Neural progenitor cell (in vitro differentiated cells): Measurements from ENCODE around the gene CAPN10.

Source experiments
- EZH2 ChIP-seq: fragments of 200-600 bp; sonication (generic); IDR thresholded peaks from 2 replicates; pipeline ENCODE4 v1.6.1; 2017; ENCODE audit warnings: antibody characterized with exemption, mild to moderate bottlenecking, moderate library complexity
- TF ChIP-seq, protein P1 (sequence below): fragments of 200-600 bp; sonication (generic); IDR thresholded peaks from 2 replicates; pipeline ENCODE4 v1.5.1; 2017; ENCODE audit warnings: antibody characterized with exemption, mild to moderate bottlenecking

DNA sequence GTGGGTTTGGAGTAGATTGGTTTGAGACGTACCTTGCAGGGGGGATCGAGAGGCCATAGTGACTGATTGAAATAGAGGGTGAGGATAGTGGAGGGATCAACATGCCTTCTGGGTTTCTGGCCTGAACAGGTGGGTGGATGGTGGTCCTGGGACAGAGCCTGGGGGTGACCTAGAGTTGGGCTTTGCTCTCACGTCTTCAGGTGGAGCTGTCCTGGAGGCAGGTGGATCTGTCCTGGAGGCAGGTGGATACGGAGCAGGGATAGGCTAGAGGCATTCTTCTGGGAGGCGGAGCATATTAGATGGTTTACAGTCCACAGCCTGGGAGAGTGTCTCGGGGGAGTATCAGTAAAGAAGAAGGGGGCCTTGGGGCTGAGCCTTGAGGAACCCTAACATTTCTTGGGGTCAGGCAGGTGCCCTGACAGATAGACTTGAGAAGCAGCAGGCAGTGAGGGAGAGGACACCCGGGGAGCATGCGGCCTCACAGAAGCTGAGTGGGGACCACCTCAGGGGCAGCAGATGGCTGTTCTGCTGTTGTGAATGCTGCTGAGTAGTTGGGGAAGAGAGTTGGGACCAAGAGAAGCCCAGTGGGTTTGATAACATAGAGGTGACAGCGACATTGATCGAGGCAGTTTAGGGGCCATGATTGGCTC, 1.6 kb downstream of the CAPN10 start:
- TF ChIP-seq, protein P1, sequence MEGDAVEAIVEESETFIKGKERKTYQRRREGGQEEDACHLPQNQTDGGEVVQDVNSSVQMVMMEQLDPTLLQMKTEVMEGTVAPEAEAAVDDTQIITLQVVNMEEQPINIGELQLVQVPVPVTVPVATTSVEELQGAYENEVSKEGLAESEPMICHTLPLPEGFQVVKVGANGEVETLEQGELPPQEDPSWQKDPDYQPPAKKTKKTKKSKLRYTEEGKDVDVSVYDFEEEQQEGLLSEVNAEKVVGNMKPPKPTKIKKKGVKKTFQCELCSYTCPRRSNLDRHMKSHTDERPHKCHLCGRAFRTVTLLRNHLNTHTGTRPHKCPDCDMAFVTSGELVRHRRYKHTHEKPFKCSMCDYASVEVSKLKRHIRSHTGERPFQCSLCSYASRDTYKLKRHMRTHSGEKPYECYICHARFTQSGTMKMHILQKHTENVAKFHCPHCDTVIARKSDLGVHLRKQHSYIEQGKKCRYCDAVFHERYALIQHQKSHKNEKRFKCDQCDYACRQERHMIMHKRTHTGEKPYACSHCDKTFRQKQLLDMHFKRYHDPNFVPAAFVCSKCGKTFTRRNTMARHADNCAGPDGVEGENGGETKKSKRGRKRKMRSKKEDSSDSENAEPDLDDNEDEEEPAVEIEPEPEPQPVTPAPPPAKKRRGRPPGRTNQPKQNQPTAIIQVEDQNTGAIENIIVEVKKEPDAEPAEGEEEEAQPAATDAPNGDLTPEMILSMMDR: no peak
- TF ChIP-seq EZH2: no peak
